IMR-90 (cell line): Measurements from ENCODE around the gene SIX2. TPM values are rescaled to one million over a fixed set of nuclear protein-coding genes. Genes with fewer than 3 reads are reported as not detected.

ENCODE experiments used
- ATAC-seq: fragments of 200-7000 bp; cut with Tn5 transposase; 2 replicates; pipeline ENCODE4 v1.9.1; 2020; ENCODE audit warnings: low read depth, mild to moderate bottlenecking, moderate library complexity
- BruUV-seq: library from RNA; stranded (reverse); fragments of 400-500 nt; replicated peaks from 2 replicates; lab custom pipeline; 2021; lab: Mats Ljungman, UMichigan
- CTCF ChIA-PET: fragments of 300-600 bp; formaldehyde crosslinking; extraction: SDS; loops from one replicate; lab custom pipeline; 2021; ENCODE audit warnings: antibody characterized with exemption; lab: Yijun Ruan, JAX
- POLR2A ChIA-PET: fragments of 300-600 bp; sonication (Branson Sonifier 250); formaldehyde crosslinking; loops from one replicate; lab custom pipeline; 2022; ENCODE audit warnings: antibody characterized with exemption; ENCODE audit not compliant: unreplicated experiment; lab: Charles Lee
- DNase-seq: peaks from one replicate; pipeline ENCODE4 v3.0.0; 2013
- H2AFZ ChIP-seq: replicated peaks from 2 replicates; pipeline ENCODE3; 2013; ENCODE audit warnings: low read length, mild to moderate bottlenecking; ENCODE audit not compliant: poor library complexity
- H2AK5ac ChIP-seq: 2 replicates; pipeline ENCODE4 v1.6.1; 2013; ENCODE audit warnings: low read depth, low read length, inconsistent platforms
- H2AK9ac ChIP-seq: replicated peaks from 2 replicates; pipeline ENCODE3; 2013; ENCODE audit warnings: mild to moderate bottlenecking, low read depth, low read length, moderate library complexity; ENCODE audit not compliant: poor library complexity
- H2BK120ac ChIP-seq: 2 replicates; pipeline ENCODE4 v1.6.1; 2013; ENCODE audit warnings: low read depth, low read length, inconsistent platforms
- H2BK15ac ChIP-seq: 3 replicates; pipeline ENCODE4 v1.6.1; 2013; ENCODE audit warnings: low read depth, low read length, inconsistent platforms
- H2BK20ac ChIP-seq: 2 replicates; pipeline ENCODE4 v1.6.1; 2013; ENCODE audit warnings: low read depth, mild to moderate bottlenecking, inconsistent platforms, low read length, moderate library complexity
- H2BK5ac ChIP-seq: 2 replicates; pipeline ENCODE4 v1.6.1; 2013; ENCODE audit warnings: mild to moderate bottlenecking, low read depth, low read length, inconsistent platforms; ENCODE audit not compliant: poor library complexity, severe bottlenecking
- H3K14ac ChIP-seq: replicated peaks from 2 replicates; pipeline ENCODE4 v1.6.1; 2013; ENCODE audit warnings: low read depth, low read length, inconsistent platforms
- H3K18ac ChIP-seq: 2 replicates; pipeline ENCODE4 v1.6.1; 2013; ENCODE audit warnings: low read depth, low read length, control low read depth
- H3K23ac ChIP-seq: 2 replicates; pipeline ENCODE4 v1.6.1; 2013; ENCODE audit warnings: low read depth, low read length, inconsistent platforms
- H3K27ac ChIP-seq: 2 replicates; pipeline ENCODE4 v1.5.1; 2013; ENCODE audit warnings: mild to moderate bottlenecking, control low read depth, low read length; ENCODE audit not compliant: insufficient read depth
- H3K27me3 ChIP-seq: 2 replicates; pipeline ENCODE4 v1.6.1; 2013; ENCODE audit warnings: low read length; ENCODE audit not compliant: control insufficient read depth, insufficient read depth
- H3K36me3 ChIP-seq: 2 replicates; pipeline ENCODE4 v1.6.1; 2013; ENCODE audit warnings: low read length, mixed read lengths; ENCODE audit not compliant: control insufficient read depth, insufficient read depth
- H3K4ac ChIP-seq: 2 replicates; pipeline ENCODE4 v1.6.1; 2013; ENCODE audit warnings: low read depth, low read length, inconsistent platforms
- H3K4me1 ChIP-seq: 2 replicates; pipeline ENCODE4 v1.6.1; 2013; ENCODE audit warnings: low read length, mixed read lengths; ENCODE audit not compliant: control insufficient read depth, insufficient read depth
- H3K4me2 ChIP-seq: 2 replicates; pipeline ENCODE4 v1.6.1; 2013; ENCODE audit warnings: low read depth, mild to moderate bottlenecking, control low read depth, low read length, moderate library complexity
- H3K4me3 ChIP-seq: 2 replicates; pipeline ENCODE4 v1.5.1; 2013; ENCODE audit warnings: low read depth, mild to moderate bottlenecking, control low read depth, low read length, moderate library complexity; ENCODE audit not compliant: insufficient read depth
- H3K56ac ChIP-seq: 2 replicates; pipeline ENCODE4 v1.6.1; 2013; ENCODE audit warnings: low read length, inconsistent platforms; ENCODE audit not compliant: insufficient read depth; ENCODE audit errors: extremely low read depth
- H3K79me1 ChIP-seq, 2 experiments: 2 replicates each; pipeline ENCODE4 v1.6.1; 2013; ENCODE audit warnings: low read length in 2 of 2, inconsistent platforms in 1 of 2, low read depth in 1 of 2
- H3K9ac ChIP-seq: 2 replicates; pipeline ENCODE4 v1.6.1; 2013; ENCODE audit warnings: low read depth, low read length, control low read depth
- H3K9me1 ChIP-seq: 2 replicates; pipeline ENCODE4 v1.6.1; 2013; ENCODE audit warnings: low read length, inconsistent platforms; ENCODE audit not compliant: insufficient read depth
- H3K9me3 ChIP-seq: 2 replicates; pipeline ENCODE4 v1.6.1; 2013; ENCODE audit warnings: low read length; ENCODE audit not compliant: control insufficient read depth, insufficient read depth
- H4K20me1 ChIP-seq: 2 replicates; pipeline ENCODE4 v1.6.1; 2013; ENCODE audit warnings: low read length, inconsistent platforms; ENCODE audit not compliant: insufficient read depth
- H4K5ac ChIP-seq: 2 replicates; pipeline ENCODE4 v1.6.1; 2013; ENCODE audit warnings: mild to moderate bottlenecking, low read depth, low read length, control low read depth
- H4K8ac ChIP-seq, 2 experiments: 2 replicates each; pipeline ENCODE4 v1.6.1; 2013; ENCODE audit warnings: low read depth in 2 of 2, low read length in 2 of 2, control low read depth in 1 of 2, inconsistent platforms in 1 of 2
- H4K91ac ChIP-seq: 2 replicates; pipeline ENCODE4 v1.6.1; 2013; ENCODE audit warnings: low read depth, low read length, inconsistent platforms; ENCODE audit not compliant: insufficient read depth
- BHLHE40 ChIP-seq: fragments of 150-350 bp; IDR thresholded peaks from 2 replicates; pipeline ENCODE4 v1.6.1; 2016; ENCODE audit warnings: mild to moderate bottlenecking, low read depth, low read length
- CEBPB ChIP-seq: IDR thresholded peaks from 2 replicates; pipeline ENCODE4 v1.6.1; 2012; ENCODE audit warnings: low read depth, low read length, improper control_type of control experiment
- MAFK ChIP-seq: IDR thresholded peaks from 2 replicates; pipeline ENCODE4 v1.6.1; 2012; ENCODE audit warnings: low read depth, low read length, improper control_type of control experiment
- MAZ ChIP-seq: IDR thresholded peaks from 2 replicates; pipeline ENCODE4 v1.6.1; 2012; ENCODE audit warnings: low read depth, mild to moderate bottlenecking, low read length, improper control_type of control experiment, moderate library complexity, borderline replicate concordance
- MXI1 ChIP-seq: IDR thresholded peaks from 2 replicates; pipeline ENCODE4 v1.6.1; 2012; ENCODE audit warnings: low read depth, mild to moderate bottlenecking, low read length, moderate library complexity, borderline replicate concordance
- POLR2A ChIP-seq: IDR thresholded peaks from 2 replicates; pipeline ENCODE4 v1.6.1; 2012; ENCODE audit warnings: mild to moderate bottlenecking, low read depth, low read length
- RAD21 ChIP-seq: IDR thresholded peaks from 2 replicates; pipeline ENCODE4 v1.6.1; 2012; ENCODE audit warnings: low read length, improper control_type of control experiment
- RCOR1 ChIP-seq: IDR thresholded peaks from 2 replicates; pipeline ENCODE4 v1.6.1; 2012; ENCODE audit warnings: mild to moderate bottlenecking, low read length, improper control_type of control experiment; ENCODE audit not compliant: insufficient replicate concordance
- WGBS, 2 experiments: methylation state at CpG; one replicate each; pipeline versions ENCODE4 v1.1.5 to v1.1.7; 2013; ENCODE audit warnings: missing lambda C conversion rate in 2 of 2; ENCODE audit not compliant: insufficient read length in 1 of 2; ENCODE audit errors: extremely low coverage in 2 of 2; 5-methylcytosine and 5-hydroxymethylcytosine counted together
- dilution Hi-C: fragments of 300-500 bp; cut with HindIII; formaldehyde crosslinking; loops from one replicate; pipeline ENCODE4 v1.14.3; 2018; ENCODE audit warnings: low sequenced_read_pairs; ENCODE audit not compliant: unreplicated experiment
- in situ Hi-C: fragments of 300-500 bp; cut with MboI; formaldehyde crosslinking; loops from 3 replicates; pipeline ENCODE4 v1.14.3; 2019; ENCODE audit warnings: low sequenced_read_pairs, inconsistent platforms, mixed read lengths
- intact Hi-C: fragments of 100-400 bp; cut with micrococcal nuclease; formaldehyde crosslinking; loops from 2 replicates; pipeline ENCODE4 v1.10.0; 2022
- polyA plus RNA-seq, 3 experiments: library from polyadenylated mRNA; depleted of rRNA; stranded (reverse); fragments of >200 nt; gene quantifications; 2 replicates each; pipeline ENCODE4 v1.2.3, GENCODE V29; 2012; ENCODE audit warnings: low replicate concordance in 1 of 3
- total RNA-seq: library from RNA; depleted of rRNA; stranded (reverse); fragments of >200 nt; gene quantifications from 2 replicates; pipeline ENCODE4 v1.2.3, GENCODE V29; 2012

The SIX2 gene
- total and polyA plus RNA-seq, 2 of the 4 experiments (the other 2 are of a cell fraction) = not detected

GRCh38 chr2:45018023-45018422 lies 8.8 kb upstream of the SIX2 start:
- ChIA-PET POLR2A (no interaction called here), CTCF (no interaction called here)
- no peak for DNase-seq
- dilution Hi-C loops (no loop called here), intact Hi-C loops (no loop called here), in situ Hi-C loops (no loop called here)
- WGBS, 2 experiments = no CpG with 5 or more reads among the region's 1 CpG
- Histone ChIP-seq H3K4me2 (no peak overlapping the region), H4K91ac (no peak overlapping the region), H3K79me1 (no peaks in the 10 kb centered on the region), H3K36me3 (no peaks in the 10 kb centered on the region), H3K56ac (no peak overlapping the region), H4K5ac (no peak overlapping the region), H2AK9ac (no peak overlapping the region), H3K9ac (no peak overlapping the region), H4K20me1 (no peaks in the 10 kb centered on the region), H3K23ac (no peak overlapping the region), H2BK15ac (no peak overlapping the region), H3K14ac (no peak overlapping the region), H2BK120ac (no peak overlapping the region), H3K18ac (no peak overlapping the region), H2AK5ac (no peak overlapping the region), H3K9me1 (no peaks in the 10 kb centered on the region), H3K27ac (no peak overlapping the region), H2AFZ (no peak overlapping the region), H3K27me3 (peaks cover 79% of the 10 kb centered on the region), H3K9me3 (peaks cover 7% of the 10 kb centered on the region), H4K8ac (no peak overlapping the region), H3K4me1 (no peaks in the 10 kb centered on the region), H3K4ac (no peak overlapping the region), H2BK5ac (no peak overlapping the region), H3K4me3 (no peak overlapping the region), H2BK20ac (no peak overlapping the region)
- TF ChIP-seq MAZ = no peak
- TF ChIP-seq RCOR1 = no peak
- TF ChIP-seq POLR2A = no peak
- no peak for TF ChIP-seq CEBPB
- TF ChIP-seq RAD21 = no peak
- TF ChIP-seq BHLHE40 = no peak
- TF ChIP-seq MXI1 = no peak
- no peak for TF ChIP-seq MAFK
- no peak for ATAC-seq
- no TSS peak for BruUV-seq
